Measurements from ENCODE around the gene ENTPD8.
"Not testable (repeated sequence)": the region's sequence is repeated elsewhere in the genome, so short reads cannot be mapped to it uniquely, and the experiment has no call there.

ENTPD8 gene

DNA sequence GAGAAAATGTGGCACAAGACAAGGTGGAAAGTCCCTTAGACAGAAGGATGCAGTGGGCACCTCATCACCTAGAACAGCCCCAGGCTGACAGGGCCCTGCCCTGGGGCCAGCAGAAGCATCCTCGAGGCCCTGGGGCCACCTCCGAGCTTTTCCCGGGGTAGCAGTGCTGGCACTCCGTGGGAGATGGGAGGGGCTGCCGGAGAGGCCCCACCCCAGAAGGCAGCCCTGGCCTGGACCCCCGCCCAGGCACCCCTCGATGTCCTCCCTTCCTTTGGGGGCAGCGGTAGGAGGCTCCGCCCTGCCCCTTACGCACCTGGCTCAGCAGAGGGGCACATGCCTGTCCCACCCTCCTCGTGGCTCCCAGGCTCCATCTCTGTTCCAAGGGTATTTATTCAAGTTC lies 35.7 kb upstream of the ENTPD8 start:
- TF ChIP-seq, protein P1, sequence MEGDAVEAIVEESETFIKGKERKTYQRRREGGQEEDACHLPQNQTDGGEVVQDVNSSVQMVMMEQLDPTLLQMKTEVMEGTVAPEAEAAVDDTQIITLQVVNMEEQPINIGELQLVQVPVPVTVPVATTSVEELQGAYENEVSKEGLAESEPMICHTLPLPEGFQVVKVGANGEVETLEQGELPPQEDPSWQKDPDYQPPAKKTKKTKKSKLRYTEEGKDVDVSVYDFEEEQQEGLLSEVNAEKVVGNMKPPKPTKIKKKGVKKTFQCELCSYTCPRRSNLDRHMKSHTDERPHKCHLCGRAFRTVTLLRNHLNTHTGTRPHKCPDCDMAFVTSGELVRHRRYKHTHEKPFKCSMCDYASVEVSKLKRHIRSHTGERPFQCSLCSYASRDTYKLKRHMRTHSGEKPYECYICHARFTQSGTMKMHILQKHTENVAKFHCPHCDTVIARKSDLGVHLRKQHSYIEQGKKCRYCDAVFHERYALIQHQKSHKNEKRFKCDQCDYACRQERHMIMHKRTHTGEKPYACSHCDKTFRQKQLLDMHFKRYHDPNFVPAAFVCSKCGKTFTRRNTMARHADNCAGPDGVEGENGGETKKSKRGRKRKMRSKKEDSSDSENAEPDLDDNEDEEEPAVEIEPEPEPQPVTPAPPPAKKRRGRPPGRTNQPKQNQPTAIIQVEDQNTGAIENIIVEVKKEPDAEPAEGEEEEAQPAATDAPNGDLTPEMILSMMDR (IDR thresholded peaks at IDR 0.05; ENCODE audit: low read depth, low read length, missing control alignments) = no peak
- H3K4me3 ChIP-seq (ENCODE audit: low read depth, low read length) = no peak overlapping the region
- no peak for DNase-seq (ENCODE audit: low read depth)
- in situ Hi-C loops (cut with HindIII; ENCODE audit: low sequenced_read_pairs) = no loop called here

DNA sequence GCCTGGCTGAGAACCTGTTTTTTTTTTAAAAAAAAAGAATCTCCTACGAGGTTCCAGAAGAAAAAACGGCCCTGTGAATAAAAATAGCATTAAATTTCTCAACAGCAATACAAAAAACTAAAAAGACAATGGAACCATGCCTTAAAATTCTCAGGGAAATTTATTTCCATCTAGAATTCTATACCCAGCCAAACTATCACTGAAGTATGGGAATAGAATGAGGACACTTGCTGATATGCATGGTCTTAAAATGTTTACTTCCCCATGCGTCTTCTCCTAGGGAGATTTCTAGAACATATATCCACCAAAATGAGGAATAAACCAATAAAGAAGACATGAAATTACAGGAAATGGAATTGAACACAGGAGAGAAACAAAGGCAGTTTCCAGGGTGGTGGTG lies 34.5 kb upstream of the ENTPD8 start:
- DNase-seq (ENCODE audit: low read depth) = no peak
- in situ Hi-C loops (cut with HindIII; ENCODE audit: low sequenced_read_pairs) = no loop called here
- TF ChIP-seq, protein P1 (IDR thresholded peaks at IDR 0.05; ENCODE audit: low read depth, low read length, missing control alignments) = no peak
- H3K4me3 ChIP-seq (ENCODE audit: low read depth, low read length) = no peak overlapping the region

DNA sequence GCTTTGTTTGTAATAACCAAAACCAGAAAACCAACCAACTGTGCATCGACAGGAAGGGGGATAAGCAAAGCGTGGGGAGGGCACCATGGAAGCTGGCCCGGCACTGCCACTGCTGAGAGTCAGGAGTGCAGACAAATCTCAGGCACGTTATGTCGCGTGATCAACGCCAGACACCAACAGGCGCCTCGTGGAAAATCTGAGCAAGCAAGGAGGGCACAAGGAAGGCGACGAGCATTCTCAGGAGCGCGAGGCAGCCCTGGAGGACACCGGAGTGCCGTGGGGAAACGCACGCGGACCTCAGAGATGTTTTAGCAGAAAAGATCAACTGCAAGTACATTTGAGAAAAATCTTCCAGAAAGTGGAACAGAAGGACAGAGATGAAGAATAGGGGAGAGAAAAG lies 33.1 kb upstream of the ENTPD8 start:
- DNase-seq (ENCODE audit: low read depth) = no peak
- TF ChIP-seq, protein P1 (IDR thresholded peaks at IDR 0.05; ENCODE audit: low read depth, low read length, missing control alignments) = no peak
- in situ Hi-C loops (cut with HindIII; ENCODE audit: low sequenced_read_pairs) = no loop called here
- H3K4me3 ChIP-seq (ENCODE audit: low read depth, low read length) = no peak overlapping the region

DNA sequence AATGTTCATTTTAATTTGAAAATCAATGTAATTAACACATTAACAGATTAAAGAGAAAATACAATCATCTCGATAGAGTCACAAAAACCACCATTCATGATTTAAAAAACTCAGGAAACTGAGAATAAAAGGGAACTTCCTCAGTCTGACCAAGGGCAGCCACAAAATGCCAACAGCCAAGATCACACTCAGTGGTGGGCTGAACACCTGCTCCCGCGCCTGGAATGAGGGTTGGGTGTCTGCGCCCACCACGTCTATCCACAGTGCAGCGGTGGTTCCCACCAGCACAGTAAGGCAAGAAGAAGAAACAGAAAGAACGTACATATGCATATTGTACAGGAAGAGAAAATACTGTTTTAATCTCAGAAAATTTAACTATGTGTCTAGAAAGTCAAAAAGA lies 29.6 kb upstream of the ENTPD8 start:
- no peak overlapping the region for H3K4me3 ChIP-seq (ENCODE audit: low read depth, low read length)
- TF ChIP-seq, protein P1 (IDR thresholded peaks at IDR 0.05; ENCODE audit: low read depth, low read length, missing control alignments) = no peak
- DNase-seq (ENCODE audit: low read depth) = no peak
- in situ Hi-C loops (cut with HindIII; ENCODE audit: low sequenced_read_pairs) = no loop called here

DNA sequence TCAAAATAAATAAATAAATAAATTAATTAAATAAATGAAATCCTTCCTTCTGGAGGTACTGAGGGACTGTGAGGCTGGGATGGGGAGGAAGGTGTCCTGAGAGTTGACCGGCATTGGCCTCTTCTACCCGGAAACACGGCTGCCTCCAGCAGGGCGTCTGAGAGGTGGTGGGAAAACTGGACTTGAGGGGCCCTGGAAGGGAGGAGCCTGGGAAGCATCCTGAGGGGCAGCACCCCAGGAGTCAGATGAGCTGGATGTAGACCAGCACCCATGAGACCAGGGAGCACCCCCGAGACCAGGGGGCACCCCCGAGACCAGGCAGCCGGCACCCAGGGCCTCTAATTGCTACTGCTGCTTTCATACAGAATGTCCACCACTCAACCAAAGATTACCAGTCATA lies 26.7 kb upstream of the ENTPD8 start:
- TF ChIP-seq, protein P1 (IDR thresholded peaks at IDR 0.05; ENCODE audit: low read depth, low read length, missing control alignments) = no peak
- DNase-seq (ENCODE audit: low read depth) = no peak
- no peak overlapping the region for H3K4me3 ChIP-seq (ENCODE audit: low read depth, low read length)
- in situ Hi-C loops (cut with HindIII; ENCODE audit: low sequenced_read_pairs) = no loop called here

DNA sequence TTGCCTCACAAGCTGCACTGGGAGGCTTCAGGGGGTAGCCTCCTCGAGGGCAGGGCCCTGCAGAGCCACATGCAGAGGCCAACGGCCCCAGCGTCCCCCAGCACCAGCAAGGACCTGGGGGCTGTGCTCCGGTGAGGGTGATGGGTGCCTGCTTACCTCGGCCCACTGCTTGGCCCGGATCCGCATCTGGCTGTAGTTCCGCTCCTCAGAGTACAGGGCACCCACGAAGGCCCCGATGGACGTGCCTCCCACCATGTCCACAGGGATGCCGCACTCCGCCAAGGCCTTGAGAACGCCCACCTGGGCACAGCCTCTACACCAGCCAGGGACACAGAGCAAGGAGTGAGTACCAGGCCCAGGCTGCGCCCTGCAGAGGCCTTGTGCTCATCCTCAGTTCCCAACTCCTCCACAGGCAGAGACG lies 26.0 kb upstream of the ENTPD8 start:
- TF ChIP-seq, protein P1 (IDR thresholded peaks at IDR 0.05; ENCODE audit: low read depth, low read length, missing control alignments) = no peak
- in situ Hi-C loops (cut with HindIII; ENCODE audit: low sequenced_read_pairs) = no loop called here
- H3K4me3 ChIP-seq (ENCODE audit: low read depth, low read length) = no peak overlapping the region
- no peak for DNase-seq (ENCODE audit: low read depth)

DNA sequence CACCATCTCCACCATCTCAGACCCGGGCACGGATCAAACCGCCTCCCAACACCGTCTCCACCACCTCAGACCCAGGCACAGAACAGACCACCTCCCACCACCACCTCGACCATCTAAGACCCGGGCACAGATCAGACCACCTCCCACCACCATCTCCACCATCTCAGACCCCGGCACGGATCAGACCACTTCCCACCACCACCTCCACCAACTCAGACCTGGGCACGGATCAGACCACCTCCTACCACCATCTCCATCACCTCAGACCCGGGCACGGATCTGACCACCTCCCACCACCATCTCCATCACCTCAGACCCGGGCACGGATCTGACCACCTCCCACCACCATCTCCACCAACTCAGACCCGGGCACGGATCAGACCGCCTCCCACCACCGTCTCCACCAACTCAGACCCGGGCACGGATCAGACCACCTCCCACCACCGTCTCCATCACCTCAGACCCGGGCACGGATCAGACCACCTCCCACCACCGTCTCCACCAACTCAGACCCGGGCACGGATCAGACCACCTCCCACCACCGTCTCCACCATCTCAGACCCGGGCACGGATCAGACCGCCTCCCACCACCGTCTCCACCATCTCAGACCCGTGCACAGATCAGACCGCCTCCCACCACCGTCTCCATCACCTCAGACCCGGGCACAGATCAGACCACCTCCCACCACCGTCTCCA lies 25.4 kb upstream of the ENTPD8 start:
- H3K4me3 ChIP-seq (ENCODE audit: low read depth, low read length); DNase-seq (ENCODE audit: low read depth); in situ Hi-C loops (cut with HindIII; ENCODE audit: low sequenced_read_pairs): not testable (repeated sequence)
